ENCODE data around the gene PACSIN2.

Gene PACSIN2

DNA sequence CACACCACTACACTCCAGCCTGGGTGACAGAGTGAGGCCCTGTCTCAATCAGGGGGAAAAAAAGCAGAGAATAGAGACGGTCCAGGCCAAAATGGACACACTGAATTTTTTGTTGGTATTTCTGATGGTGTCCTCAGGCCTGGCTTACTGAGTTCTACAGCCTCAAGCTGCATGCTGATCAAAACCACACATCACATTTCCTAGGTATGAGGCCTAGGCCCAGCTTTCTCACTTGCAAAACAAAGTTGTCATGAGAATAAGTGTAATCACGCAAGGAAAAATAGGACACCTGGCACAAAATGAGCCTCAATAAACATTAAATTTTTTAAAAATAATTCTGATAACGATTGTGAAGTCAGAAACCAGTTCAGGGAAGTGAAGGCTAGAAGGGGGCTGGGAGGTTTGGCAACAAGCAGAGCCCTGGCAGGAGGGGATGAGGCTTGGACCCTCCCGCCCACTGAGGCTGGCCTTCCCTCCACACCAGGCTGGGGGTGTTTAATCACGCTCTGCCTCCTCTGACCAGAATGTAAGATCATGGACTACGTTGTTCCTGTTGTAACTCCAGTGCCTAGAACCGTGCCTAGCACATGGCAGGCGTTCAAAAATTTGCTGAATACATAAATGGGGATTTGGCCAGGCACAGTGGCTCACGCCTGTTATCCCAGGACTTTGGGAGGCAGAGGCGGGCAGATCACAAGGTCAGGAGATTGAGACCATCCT is 18.1 kb downstream of the PACSIN2 start:
- TF ChIP-seq FOXP2 (optimal IDR thresholded peaks at IDR 0.05; ENCODE audit: borderline replicate concordance, extremely low read depth, extremely low read length, insufficient read depth) (no peak), POLR2AphosphoS5 (IDR thresholded peaks at IDR 0.05; ENCODE audit: low read depth, low read length) (no peak), TAF1 (IDR thresholded peaks at IDR 0.05; ENCODE audit: borderline replicate concordance, insufficient read depth, low read length) (no peak), SIN3A (IDR thresholded peaks at IDR 0.05; ENCODE audit: borderline replicate concordance, insufficient read depth, low read length) (no peak)
- TF ChIP-seq, protein P1, sequence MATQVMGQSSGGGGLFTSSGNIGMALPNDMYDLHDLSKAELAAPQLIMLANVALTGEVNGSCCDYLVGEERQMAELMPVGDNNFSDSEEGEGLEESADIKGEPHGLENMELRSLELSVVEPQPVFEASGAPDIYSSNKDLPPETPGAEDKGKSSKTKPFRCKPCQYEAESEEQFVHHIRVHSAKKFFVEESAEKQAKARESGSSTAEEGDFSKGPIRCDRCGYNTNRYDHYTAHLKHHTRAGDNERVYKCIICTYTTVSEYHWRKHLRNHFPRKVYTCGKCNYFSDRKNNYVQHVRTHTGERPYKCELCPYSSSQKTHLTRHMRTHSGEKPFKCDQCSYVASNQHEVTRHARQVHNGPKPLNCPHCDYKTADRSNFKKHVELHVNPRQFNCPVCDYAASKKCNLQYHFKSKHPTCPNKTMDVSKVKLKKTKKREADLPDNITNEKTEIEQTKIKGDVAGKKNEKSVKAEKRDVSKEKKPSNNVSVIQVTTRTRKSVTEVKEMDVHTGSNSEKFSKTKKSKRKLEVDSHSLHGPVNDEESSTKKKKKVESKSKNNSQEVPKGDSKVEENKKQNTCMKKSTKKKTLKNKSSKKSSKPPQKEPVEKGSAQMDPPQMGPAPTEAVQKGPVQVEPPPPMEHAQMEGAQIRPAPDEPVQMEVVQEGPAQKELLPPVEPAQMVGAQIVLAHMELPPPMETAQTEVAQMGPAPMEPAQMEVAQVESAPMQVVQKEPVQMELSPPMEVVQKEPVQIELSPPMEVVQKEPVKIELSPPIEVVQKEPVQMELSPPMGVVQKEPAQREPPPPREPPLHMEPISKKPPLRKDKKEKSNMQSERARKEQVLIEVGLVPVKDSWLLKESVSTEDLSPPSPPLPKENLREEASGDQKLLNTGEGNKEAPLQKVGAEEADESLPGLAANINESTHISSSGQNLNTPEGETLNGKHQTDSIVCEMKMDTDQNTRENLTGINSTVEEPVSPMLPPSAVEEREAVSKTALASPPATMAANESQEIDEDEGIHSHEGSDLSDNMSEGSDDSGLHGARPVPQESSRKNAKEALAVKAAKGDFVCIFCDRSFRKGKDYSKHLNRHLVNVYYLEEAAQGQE (IDR thresholded peaks at IDR 0.05; ENCODE audit: insufficient read depth in 1 of 2, low read depth in 2 of 2, low read length in 2 of 2) = no peak

DNA sequence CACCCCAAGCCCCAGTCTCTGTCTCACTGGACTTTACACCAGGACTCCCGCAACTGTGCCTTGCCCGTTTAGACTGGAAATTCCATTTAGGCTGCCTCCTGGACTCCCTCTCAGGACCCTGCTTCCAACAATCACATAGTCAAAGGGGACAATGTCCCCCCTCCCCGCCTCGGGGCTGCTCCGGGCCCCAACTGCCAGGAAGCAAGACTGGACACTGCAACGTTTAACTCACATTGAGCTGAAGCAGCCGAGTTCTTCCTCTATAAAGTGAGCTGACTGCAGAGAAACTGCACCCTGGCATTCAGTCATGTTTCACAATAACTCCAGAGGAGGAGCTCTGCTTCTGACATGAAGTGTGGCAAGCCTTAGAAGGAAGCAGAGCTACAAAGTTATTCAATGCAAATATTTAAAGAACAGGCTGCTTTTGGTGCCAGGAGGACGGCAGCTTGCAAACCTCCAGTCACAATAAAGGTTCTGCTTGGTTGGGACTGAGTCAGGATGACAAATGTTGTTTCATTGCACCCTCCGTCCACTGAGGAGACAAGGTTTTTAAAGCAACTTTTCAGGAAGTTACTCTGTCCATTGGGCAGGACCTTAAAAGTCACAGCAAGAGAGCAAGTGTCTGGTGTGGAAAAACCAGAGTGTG is 19.9 kb downstream of the PACSIN2 start:
- TF ChIP-seq FOXP2 (optimal IDR thresholded peaks at IDR 0.05; ENCODE audit: borderline replicate concordance, extremely low read depth, extremely low read length, insufficient read depth) (no peak), TAF1 (IDR thresholded peaks at IDR 0.05; ENCODE audit: borderline replicate concordance, insufficient read depth, low read length) (no peak), SIN3A (IDR thresholded peaks at IDR 0.05; ENCODE audit: borderline replicate concordance, insufficient read depth, low read length) (no peak), POLR2AphosphoS5 (IDR thresholded peaks at IDR 0.05; ENCODE audit: low read depth, low read length) (no peak)
- TF ChIP-seq, protein P1 (IDR thresholded peaks at IDR 0.05; ENCODE audit: insufficient read depth in 1 of 2, low read depth in 2 of 2, low read length in 2 of 2) = no peak

DNA sequence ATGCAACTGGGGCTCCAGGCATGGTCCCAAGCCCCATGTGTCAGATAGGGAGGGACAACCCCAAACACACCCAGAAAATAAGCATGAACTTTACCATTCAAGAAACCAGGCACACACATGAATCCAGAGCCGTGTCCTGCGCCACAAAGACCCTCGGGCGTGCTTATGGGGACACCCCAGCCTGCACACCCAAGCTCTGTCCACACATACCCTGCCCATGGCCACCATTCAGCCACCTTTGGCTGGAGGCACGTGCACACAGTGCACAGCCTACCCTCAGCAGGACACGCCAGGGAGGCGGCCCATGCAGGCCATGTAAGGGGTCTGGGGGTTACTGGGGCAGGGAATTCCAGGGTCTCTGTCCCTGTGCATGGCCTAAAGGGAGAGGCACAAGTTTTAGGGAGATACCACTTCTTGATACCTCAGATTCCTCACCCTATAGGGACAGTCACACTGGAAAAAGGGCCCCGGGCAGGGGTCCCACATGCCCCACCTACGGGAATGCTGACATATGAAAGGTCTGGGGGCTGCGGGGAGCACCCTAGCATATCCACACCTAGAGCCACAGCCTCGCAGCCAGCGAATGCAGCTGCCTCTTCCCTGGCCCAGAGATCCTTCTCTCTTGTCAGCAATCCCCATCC is 20.6 kb downstream of the PACSIN2 start:
- TF ChIP-seq, protein P1 (IDR thresholded peaks at IDR 0.05; ENCODE audit: insufficient read depth in 1 of 2, low read depth in 2 of 2, low read length in 2 of 2) = no peak
- TF ChIP-seq POLR2AphosphoS5 (IDR thresholded peaks at IDR 0.05; ENCODE audit: low read depth, low read length) (no peak), SIN3A (IDR thresholded peaks at IDR 0.05; ENCODE audit: borderline replicate concordance, insufficient read depth, low read length) (no peak)

DNA sequence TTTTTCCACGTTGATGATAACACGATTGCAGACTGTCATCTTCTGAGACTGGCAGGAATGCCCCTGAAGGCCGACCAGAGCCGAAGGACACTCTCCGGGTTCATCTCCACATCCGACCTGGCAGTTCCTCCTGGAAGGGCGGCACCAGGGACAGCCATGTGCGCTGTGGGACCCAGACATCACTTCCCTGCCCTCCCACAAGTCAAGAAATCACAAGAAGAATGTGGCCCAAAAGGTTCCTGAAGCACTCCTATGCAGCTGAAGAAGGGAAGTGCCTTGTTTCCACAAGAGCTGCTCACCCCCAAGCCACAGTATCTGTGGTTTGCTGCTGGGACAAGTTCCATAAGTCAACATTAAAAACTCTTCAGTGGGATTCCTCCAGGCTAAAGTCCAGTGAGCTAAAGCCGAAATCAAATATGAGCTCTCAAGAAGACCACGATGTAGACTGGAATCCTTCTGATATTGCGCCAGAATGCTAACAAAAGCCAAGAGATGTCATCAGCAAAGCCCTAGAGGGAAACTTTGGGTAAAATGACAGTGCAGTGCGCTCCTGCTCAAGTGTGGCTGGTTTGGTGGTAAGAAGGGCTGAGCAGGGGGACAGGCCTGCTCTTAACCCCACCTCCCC is 21.2 kb downstream of the PACSIN2 start:
- TF ChIP-seq SIN3A (IDR thresholded peaks at IDR 0.05; ENCODE audit: borderline replicate concordance, insufficient read depth, low read length) = no peak
- no peak for TF ChIP-seq FOXP2 (optimal IDR thresholded peaks at IDR 0.05; ENCODE audit: borderline replicate concordance, extremely low read depth, extremely low read length, insufficient read depth)
- TF ChIP-seq, protein P1 (IDR thresholded peaks at IDR 0.05; ENCODE audit: insufficient read depth in 1 of 2, low read depth in 2 of 2, low read length in 2 of 2) = no peak
- no peak for TF ChIP-seq POLR2AphosphoS5 (IDR thresholded peaks at IDR 0.05; ENCODE audit: low read depth, low read length)
- no peak for TF ChIP-seq TAF1 (IDR thresholded peaks at IDR 0.05; ENCODE audit: borderline replicate concordance, insufficient read depth, low read length)

Data from PFSK-1 (cell line).